ENCODE data around the gene SLC7A9.
"Not testable (repeated sequence)": the region's sequence is repeated elsewhere in the genome, so short reads cannot be mapped to it uniquely, and the experiment has no call there.

SLC7A9 gene

GRCh38 chr19:32863301-32863700 is 6.3 kb downstream of the SLC7A9 start:
- DNase-seq = no peak

- no peak for DNase-seq
These were observed 6.8 kb downstream of the SLC7A9 start for GRCh38 chr19:32862741-32863140.

- no peak for DNase-seq
These were observed 7.4 kb downstream of the SLC7A9 start for GRCh38 chr19:32862173-32862572.

GRCh38 chr19:32861596-32861995 is 8.0 kb downstream of the SLC7A9 start:
- no peak for DNase-seq

- DNase-seq = no peak
These were observed 10.0 kb downstream of the SLC7A9 start for GRCh38 chr19:32859591-32859990.

GRCh38 chr19:32858559-32858958 is 11.0 kb downstream of the SLC7A9 start:
- DNase-seq = no peak

GRCh38 chr19:32858155-32858554 is 11.4 kb downstream of the SLC7A9 start:
- DNase-seq = no peak

GRCh38 chr19:32857584-32857983 is 12.0 kb downstream of the SLC7A9 start:
- no peak for DNase-seq

- DNase-seq = not testable (repeated sequence)
These were observed 12.7 kb downstream of the SLC7A9 start for GRCh38 chr19:32856818-32857217.

- DNase-seq = no peak
These were observed 17.4 kb downstream of the SLC7A9 start for GRCh38 chr19:32852216-32852615.

- DNase-seq = not testable (repeated sequence)
These were observed 21.5 kb downstream of the SLC7A9 start for GRCh38 chr19:32848035-32848434.

- no peak for DNase-seq
These were observed 25.8 kb downstream of the SLC7A9 start for GRCh38 chr19:32843716-32844245.

GRCh38 chr19:32842061-32842460 is 27.5 kb downstream of the SLC7A9 start:
- no peak for DNase-seq

GRCh38 chr19:32837531-32837930 is 32.0 kb downstream of the SLC7A9 start:
- DNase-seq = no peak

- not testable (repeated sequence) for DNase-seq
These were observed 36.2 kb downstream of the SLC7A9 start for GRCh38 chr19:32833388-32833787.

- DNase-seq = not testable (repeated sequence)
These were observed 36.7 kb downstream of the SLC7A9 start for GRCh38 chr19:32832825-32833224.

GRCh38 chr19:32832094-32832493 is 37.5 kb downstream of the SLC7A9 start:
- not testable (repeated sequence) for DNase-seq

GRCh38 chr19:32831611-32832010 is 38.0 kb downstream of the SLC7A9 start:
- no peak for DNase-seq

GRCh38 chr19:32830231-32831014 is 39.1 kb downstream of the SLC7A9 start:
- DNase-seq = no peak

GRCh38 chr19:32829345-32829896 is 40.1 kb downstream of the SLC7A9 start:
- DNase-seq = no peak

- DNase-seq = no peak
These were observed 40.8 kb downstream of the SLC7A9 start for GRCh38 chr19:32828643-32829344.

GRCh38 chr19:32828139-32828538 is 41.4 kb downstream of the SLC7A9 start:
- DNase-seq = no peak

GRCh38 chr19:32824916-32825608 is 44.5 kb downstream of the SLC7A9 start:
- DNase-seq = no peak
